Limb (tissue), 2 donors: ENCODE results near the gene BRCA2.

ENCODE experiments used
- DNase-seq, 2 donors: peaks; one replicate each; pipeline ENCODE4 v3.0.0-alpha.2; 2016; ENCODE audit errors: extremely low spot score in 2 of 2

Gene BRCA2

GRCh38 chr13:32378012-32378411, 62.7 kb downstream of the BRCA2 start:
- DNase-seq, result no peak

GRCh38 chr13:32381539-32381938, 66.2 kb downstream of the BRCA2 start:
- DNase-seq, result no peak

- no peak for DNase-seq
These were observed 68.7 kb downstream of the BRCA2 start for GRCh38 chr13:32383836-32384618.

GRCh38 chr13:32384702-32385101, 69.4 kb downstream of the BRCA2 start:
- no peak for DNase-seq

GRCh38 chr13:32385410-32385809, 70.1 kb downstream of the BRCA2 start:
- DNase-seq, result no peak

- no peak for DNase-seq
These were observed 74.7 kb downstream of the BRCA2 start for GRCh38 chr13:32390048-32390447.

GRCh38 chr13:32390484-32390883, 75.2 kb downstream of the BRCA2 start:
- DNase-seq, result no peak

GRCh38 chr13:32391101-32391619, 75.9 kb downstream of the BRCA2 start:
- no peak for DNase-seq

GRCh38 chr13:32403108-32403507, 87.8 kb downstream of the BRCA2 start:
- DNase-seq, result no peak

- DNase-seq, result no peak
These were observed 92.5 kb downstream of the BRCA2 start for GRCh38 chr13:32407854-32408253.

GRCh38 chr13:32408296-32409000, 93.1 kb downstream of the BRCA2 start:
- no peak for DNase-seq

- no peak for DNase-seq
These were observed 93.6 kb downstream of the BRCA2 start for GRCh38 chr13:32409001-32409313.

- no peak for DNase-seq
These were observed 94.5 kb downstream of the BRCA2 start for GRCh38 chr13:32409561-32410421.

GRCh38 chr13:32413284-32413683, 98.0 kb downstream of the BRCA2 start:
- no peak for DNase-seq

- DNase-seq, result no peak
These were observed 99.3 kb downstream of the BRCA2 start for GRCh38 chr13:32414580-32414979.

GRCh38 chr13:32415019-32415418, 99.7 kb downstream of the BRCA2 start:
- DNase-seq, result no peak

- DNase-seq, result no peak
These were observed 102.7 kb downstream of the BRCA2 start for GRCh38 chr13:32417995-32418394.

GRCh38 chr13:32419862-32420261, 104.6 kb downstream of the BRCA2 start:
- DNase-seq, result no peak

GRCh38 chr13:32423592-32423991, 108.3 kb downstream of the BRCA2 start:
- no peak for DNase-seq

GRCh38 chr13:32425158-32425557, 109.8 kb downstream of the BRCA2 start:
- no peak for DNase-seq

- DNase-seq, result no peak
These were observed 111.1 kb downstream of the BRCA2 start for GRCh38 chr13:32426191-32426989.
